ENCODE results near the gene TXNRD1.

Gene TXNRD1

DNA sequence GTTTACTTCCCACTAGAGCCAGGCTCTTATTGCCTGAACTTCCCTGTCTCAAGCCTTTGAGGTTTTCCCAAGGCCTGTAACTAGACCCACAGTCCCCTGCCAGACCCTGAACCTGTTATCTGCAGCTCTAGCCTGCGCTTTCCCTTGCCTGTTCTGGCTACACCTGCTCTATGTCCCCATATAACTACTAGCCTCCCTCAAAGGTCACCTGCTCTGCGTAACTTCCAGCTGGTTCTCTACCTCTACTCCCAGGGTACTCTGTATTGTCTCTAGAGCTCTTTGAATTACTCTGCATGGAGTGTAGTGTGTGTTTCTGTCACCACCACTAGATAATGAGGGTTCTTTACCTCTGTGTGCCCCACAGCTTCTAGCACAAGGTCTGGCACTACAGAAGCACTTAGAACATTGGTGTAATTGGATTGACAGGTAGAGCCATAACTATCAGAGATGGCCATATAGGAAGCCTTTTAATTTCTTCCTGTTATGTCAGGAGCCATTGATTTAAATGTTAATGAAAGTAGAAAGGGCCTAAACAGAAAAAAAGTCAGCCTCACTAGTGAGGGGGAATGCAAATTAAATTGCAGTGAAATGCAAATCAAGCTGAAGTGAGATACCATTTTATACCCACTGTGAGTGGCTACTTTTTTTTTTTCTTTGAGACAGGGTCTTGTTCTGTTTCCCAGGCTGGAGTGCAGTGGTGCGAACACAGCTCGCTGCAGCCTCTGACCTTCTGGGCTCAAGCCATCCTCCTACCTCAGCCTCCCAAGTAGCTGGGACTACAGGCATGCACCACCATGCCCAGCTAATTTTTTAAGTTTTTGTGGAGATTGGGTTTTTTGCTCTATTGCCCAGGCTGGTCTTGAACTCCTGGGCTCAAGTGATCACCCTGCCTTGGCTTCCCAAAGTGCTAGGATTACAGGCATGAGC, 135.7 kb downstream of the TXNRD1 start:
- DNase-seq (ENCODE audit: insufficient read length, low spot score) = no peak
- no peak for FAIRE-seq
- TF ChIP-seq, protein P1, sequence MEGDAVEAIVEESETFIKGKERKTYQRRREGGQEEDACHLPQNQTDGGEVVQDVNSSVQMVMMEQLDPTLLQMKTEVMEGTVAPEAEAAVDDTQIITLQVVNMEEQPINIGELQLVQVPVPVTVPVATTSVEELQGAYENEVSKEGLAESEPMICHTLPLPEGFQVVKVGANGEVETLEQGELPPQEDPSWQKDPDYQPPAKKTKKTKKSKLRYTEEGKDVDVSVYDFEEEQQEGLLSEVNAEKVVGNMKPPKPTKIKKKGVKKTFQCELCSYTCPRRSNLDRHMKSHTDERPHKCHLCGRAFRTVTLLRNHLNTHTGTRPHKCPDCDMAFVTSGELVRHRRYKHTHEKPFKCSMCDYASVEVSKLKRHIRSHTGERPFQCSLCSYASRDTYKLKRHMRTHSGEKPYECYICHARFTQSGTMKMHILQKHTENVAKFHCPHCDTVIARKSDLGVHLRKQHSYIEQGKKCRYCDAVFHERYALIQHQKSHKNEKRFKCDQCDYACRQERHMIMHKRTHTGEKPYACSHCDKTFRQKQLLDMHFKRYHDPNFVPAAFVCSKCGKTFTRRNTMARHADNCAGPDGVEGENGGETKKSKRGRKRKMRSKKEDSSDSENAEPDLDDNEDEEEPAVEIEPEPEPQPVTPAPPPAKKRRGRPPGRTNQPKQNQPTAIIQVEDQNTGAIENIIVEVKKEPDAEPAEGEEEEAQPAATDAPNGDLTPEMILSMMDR (IDR thresholded peaks at IDR 0.05; ENCODE audit: insufficient read depth, missing control alignments) = no peak

DNA sequence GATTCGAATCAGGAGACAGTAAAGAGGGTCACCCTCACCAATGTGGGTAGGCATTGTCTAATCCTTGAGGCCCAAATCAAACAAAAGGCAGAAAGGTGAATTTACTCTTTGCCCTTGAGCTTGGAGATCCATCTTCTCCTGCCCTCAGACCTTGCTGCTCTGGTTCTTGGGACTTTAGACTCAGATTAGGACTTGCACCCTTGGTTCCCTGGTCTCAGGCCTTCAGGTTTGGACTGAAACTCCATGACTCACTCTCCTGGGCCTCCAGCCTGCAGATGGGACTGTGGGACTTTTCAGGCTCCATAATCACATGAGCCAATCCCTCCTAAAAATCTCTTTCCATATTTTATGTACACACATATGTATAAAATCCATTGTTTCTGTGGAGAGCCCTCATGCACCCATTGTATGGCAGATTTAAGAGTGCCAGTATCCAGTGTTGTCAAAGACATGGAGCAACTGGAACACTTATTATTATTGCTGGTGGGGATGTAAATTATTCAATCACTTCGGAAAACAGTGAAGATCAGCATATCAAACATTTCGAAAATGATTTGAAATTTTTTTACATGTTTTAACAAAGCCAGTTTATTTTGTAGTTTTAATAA, 136.6 kb downstream of the TXNRD1 start:
- TF ChIP-seq, protein P1 (IDR thresholded peaks at IDR 0.05; ENCODE audit: insufficient read depth, missing control alignments) = no peak
- FAIRE-seq = no peak
- DNase-seq (ENCODE audit: insufficient read length, low spot score) = no peak

DNA sequence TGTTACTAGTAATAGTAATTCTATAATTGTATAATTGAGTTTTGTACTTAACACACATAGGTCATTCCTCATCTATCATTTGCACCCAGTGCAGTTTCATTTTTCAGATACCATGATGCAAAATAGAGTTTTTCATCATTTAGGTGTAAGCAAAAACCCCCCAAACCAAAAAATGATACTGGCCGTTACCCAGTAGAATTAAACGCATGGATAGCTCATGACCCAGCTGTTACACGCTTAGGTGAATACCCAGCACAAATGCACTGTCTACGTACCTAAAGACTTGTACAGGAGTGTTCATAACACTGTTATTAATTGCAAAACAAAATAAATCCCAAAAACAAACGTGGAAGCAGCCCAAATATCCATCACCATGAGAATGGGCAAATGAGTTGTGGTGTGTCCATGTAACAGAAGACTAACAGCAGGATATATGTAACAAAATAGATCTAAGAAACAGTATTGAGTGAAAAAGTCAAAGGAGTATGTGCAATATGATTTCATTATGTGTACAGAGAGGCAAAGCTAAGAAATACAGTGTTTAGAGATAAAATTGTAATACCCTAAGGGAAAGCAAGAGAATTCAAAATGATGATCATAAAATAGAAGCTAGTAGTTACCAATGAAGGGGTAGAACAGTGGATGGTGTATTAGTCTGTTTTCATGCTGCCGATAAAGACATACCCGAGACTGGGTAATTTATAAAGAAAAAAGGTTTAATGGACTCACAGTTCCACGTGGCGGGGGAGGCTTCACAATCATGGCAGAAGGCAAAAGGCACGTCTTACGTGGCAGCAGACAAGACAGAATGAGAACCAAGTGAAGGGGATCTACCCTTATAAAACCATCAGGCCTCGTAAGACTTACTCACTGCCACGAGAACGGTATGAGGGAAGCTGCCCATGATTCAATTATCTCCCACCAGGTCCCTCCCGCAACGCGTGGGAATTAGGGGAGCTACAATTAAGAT, 137.7 kb downstream of the TXNRD1 start:
- FAIRE-seq = no peak
- TF ChIP-seq, protein P1 (IDR thresholded peaks at IDR 0.05; ENCODE audit: insufficient read depth, missing control alignments) = no peak
- DNase-seq (ENCODE audit: insufficient read length, low spot score) = no peak

DNA sequence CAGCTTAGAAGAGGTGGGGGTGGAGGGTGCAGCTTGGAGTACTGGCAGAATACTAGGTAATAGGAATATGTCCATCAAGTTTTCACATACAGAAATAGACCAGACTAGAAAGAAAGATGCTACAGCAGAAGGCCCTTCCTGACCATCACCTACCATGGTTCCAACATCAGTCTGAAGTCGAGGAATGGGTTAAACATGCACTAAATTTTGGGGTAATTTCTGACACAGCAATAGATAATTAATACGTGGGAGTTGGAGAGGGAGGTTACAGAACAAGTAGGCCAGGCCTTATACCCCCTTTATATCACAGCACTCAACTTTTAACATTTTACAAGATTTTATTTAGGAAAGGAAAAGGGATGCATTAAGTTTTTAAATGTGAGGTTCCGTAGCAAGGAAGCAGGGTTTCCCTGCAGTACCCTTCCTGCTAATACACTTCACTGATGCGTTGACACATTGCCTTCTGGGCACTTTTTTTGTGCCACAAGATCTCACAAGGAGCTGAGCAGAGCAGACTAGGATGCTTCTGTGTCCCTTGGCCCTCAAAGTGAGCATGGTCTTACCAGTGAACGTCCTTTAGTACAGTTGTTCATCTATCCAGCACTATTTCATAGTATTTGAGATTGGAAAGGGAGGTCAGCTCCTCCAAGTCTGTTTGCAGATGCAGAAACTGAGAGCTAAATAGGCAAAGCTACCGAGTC, 138.7 kb downstream of the TXNRD1 start:
- DNase-seq (ENCODE audit: insufficient read length, low spot score) (no peak), FAIRE-seq (no peak)
- TF ChIP-seq, protein P1 (IDR thresholded peaks at IDR 0.05; ENCODE audit: insufficient read depth, missing control alignments) = no peak

DNA sequence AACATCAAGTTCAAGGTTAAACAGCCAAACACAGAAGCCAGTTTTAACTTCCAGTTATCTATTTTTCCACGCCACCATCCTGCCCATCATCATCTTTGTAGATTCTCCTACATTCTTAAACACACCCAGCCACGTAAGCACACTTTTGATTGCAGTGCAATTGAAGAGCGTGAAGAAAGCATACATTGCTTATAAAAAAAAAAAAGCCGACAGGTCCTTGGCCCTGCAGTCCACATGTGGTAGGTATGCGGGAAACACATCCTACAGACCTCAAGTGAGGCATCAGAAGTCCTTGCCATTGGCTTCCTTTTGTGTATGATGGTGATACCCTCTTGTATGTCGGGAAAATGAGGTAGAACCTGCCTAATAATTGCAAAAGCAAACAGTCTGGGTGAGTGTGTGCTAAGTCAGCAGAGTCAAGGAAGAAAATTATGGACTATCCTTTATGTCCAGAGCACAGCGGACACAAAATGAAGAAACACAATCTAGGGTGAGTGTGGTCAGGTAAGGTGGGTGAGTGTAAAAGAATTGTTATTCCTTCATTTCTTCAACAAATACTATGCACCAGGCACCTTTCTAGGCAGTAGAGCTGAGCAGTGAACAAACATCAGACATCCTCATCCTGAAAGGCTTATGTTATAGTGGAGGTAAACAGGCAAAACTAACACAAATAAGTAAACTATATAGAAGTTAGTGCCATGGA, 139.4 kb downstream of the TXNRD1 start:
- TF ChIP-seq, protein P1 (IDR thresholded peaks at IDR 0.05; ENCODE audit: insufficient read depth, missing control alignments) = no peak
- DNase-seq (ENCODE audit: insufficient read length, low spot score) (no peak), FAIRE-seq (no peak)

DNA sequence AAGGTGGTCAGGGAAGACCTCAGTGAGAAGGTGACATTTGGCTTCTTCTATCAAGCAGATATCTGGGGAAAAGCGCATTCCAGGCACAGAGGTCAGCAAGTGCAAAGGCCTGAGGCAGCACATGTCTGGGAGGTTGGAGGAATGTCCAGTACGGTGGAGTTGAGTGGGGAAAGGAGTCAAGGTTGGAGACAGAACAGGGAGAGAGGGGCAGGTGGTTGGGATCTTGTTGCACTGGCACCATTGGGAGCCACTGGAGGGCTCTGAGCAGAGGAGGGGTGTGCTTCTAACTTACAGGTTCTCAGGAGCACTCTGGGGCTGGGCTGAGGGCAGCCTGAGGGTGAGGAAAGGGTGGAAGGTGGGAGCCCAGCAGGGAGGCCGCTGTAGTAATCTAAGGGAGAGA, 140.1 kb downstream of the TXNRD1 start:
- no peak for DNase-seq (ENCODE audit: insufficient read length, low spot score)
- no peak for FAIRE-seq
- TF ChIP-seq, protein P1 (IDR thresholded peaks at IDR 0.05; ENCODE audit: insufficient read depth, missing control alignments) = no peak

All from D721Med (cell line).